Measurements from ENCODE around the gene NAE1.

NAE1 gene

DNA sequence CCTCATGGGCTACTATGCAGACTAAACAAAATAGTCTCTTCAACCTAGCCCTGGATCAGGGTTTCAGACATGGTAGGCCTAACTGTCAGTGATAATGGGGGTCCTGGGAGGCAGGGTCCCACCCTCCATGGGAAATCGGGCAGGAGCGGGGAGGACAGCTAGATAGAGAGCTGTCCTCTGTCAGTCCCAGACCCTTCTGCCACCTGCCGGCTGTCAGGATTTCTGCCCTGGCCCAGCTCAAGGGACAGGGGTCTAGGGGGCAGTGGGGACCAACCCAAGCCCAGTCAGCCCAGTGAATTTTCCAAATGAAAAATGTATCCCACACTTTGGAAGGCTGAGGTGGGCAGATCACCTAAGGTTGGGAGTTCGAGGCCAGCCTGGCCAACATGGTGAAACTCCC lies 18.8 kb upstream of the NAE1 start:
- DNase-seq = no peak

DNA sequence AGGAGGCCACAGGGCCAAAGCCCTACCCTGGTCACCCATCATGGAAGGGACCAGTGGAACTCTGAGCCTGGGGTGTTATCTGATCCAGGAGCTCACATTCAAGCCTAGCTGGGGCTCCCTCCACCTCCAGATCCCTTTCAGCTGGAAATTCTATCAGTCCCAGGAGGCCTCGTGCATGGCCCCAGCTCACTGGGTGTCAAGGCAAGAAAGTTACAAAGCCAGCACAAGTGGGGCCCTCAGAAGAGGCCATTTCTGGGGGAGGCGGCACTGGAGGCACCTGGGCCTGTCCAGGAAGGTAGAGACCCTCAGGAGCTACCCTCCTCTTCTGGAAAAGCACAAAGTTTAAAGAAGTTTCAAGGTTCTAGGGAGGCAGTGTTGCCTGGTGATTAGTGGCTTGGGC lies 18.2 kb upstream of the NAE1 start:
- no peak for DNase-seq

DNA sequence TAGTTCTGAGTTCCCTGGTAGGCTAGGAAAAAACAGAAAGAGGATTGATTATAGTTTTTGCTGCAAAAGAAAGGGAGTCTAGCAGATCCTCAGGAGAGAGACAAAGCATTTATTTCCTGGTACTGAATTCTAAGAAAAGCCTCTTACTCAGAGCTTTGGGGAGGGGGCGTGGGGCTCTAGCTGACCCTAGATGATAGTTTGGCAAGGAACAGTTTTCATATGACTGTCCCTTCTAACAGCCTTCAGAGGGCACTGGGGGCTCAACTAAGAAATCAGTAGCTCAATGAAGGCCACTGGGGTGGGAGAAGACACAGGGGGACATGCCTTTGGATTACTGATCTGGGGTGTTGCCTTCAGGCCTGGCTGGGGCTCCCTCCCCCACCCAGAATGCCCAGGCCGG lies 17.4 kb upstream of the NAE1 start:
- no peak for DNase-seq

DNA sequence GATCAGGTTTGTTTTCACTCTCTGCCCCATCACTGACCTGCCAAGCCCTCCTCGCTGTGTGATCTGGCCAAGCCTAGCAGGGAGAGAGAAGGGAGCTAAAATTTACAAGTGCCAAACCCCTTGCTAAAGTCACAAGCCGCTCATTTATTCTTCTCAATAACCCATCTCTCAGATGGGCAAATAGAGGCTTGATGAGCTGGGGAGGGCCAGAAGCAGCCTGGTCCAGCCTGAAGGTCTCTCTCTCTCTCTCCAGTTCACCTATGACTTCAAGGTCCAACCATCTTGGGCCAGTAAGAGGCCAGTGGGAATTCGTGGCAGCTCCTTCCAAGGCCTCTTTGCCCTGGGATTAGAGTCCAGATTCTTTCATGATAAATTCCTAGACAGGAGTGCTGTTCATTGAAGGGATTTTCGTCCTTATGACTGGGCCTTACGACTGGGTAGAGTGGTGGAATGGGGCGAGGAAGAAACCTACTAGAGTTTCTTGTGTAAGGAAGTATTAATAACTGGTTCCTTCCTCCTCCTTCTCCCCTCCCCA lies 16.8 kb upstream of the NAE1 start:
- no peak for DNase-seq

DNA sequence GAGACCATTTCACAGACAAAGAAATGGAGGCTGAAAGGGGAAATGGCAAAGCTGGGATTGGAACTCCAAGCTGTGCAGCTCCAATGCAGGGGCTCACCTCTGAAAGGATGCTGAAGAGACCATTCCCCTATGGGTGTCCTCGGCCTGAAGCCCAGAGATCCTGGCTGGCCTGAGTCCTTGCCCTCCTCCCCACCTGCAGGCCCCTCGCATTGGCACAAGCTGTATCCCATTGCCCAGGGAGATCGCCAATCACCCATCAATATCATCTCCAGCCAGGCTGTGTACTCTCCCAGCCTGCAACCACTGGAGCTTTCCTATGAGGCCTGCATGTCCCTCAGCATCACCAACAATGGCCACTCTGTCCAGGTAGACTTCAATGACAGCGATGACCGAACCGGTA lies 16.1 kb upstream of the NAE1 start:
- DNase-seq = no peak

DNA sequence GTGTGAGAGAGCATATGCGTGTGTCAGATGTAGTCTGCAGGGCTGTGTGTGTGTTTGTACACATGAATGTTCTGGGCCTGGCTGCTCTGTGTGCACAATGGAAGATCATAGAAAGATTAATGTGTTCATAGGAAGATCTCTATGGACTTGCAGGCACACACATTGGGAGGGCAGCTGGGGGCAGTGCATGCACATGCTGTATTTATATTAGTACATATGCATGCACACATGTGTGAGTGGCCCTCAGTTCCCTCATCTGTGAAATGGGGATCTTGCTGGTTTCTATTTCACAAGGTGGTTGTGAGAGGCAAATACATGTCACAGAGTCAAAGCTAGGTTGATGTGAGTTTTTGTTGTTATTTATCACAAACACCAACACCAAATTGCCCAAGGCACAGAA lies 15.5 kb upstream of the NAE1 start:
- DNase-seq = no peak

DNA sequence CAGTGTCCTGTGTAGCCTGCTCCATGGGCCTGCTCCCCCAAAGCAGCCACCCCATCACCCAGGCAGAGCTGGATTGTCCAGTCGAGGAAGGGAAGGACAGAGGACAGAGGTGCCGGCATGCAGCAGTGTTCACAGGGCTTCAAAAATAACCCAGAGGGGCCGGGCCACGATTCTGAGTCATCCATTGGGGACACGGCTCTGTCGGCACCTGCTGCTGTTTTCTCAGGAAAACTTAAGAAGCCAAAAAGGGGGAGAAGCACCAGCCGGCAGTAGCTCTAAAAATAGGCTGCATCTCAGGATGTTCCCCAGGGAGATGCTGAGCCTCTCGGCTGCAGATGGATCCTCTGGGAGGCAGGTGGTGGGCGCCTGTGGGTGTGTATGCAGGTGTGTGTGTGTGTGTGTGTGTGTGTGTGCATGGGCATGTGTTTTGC lies 15.0 kb upstream of the NAE1 start:
- DNase-seq = no peak

DNA sequence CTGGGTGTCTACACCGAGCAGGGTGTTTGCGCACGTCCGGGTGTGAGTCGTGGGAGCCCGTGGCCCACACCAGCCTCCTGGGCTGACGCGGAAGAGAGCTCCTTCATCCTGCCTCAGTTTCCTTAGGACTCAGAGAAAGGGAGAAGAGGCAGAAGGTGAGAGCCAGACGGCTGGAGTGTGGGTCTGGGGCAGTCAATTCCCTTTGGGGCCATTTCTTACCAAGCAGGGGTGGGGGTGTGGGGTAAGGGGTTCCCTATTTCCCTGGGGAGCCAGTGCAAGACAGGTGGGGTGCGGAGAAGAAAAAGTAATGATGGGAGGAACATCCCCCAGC lies 14.3 kb upstream of the NAE1 start:
- DNase-seq = no peak

DNA sequence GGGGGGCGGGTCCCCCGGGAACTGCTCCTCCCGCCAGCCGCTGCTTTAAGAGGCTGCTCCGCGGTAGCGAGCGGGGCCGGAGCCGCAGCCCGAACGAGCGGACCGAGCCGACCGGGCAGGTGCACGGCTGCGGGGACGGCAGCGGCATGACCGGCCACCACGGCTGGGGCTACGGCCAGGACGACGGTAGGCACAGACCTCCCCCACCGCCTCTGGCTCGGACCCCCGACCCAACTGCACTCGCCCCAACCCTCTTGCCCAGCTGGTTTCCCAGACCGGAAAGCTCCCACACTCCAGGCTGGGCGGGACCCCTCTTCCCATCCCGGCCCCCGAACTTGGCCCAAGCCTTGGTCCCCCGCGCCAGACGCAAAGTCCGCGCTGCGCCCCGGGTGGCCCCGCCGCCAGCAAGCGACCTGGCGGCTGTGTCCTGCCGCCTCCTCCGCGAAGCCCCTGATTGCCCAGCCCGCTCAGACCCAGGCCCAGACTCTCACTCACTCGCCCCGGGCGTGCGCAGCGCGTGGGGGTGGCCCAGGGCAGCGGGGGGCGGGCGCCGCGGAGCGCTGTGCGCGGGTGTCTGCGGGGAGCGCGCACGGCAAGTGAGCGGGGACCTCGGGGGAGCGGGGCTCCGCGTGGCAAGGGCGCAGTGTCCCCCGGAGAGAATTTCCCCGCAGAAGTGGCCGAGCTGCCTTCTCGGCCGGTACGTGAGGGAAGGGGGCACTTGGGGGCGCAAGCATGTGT lies 13.7 kb upstream of the NAE1 start, which contains the start of gene CA7:
TSS of gene CA7 (plus strand) at position 73 of the 738 bp plus-strand sequence. CDS start at position 147, 74 bp downstream.
- no peak for DNase-seq

DNA sequence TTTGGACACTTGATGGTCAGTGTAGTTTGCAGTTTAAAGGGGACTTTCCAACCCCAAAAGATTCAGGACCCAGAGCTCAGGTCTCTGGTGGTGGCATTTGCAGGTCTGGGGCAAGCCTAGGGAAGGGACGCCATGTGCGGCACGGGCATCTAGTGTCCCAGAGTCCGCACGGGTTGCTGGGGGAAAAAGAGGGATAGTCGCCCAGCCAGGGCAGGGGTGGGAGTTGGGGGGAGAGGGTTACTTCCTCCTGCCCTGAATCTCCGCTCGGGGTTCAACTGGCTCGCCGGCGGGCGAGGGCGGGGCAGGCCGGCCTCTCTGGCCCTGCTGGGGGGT lies 13.2 kb upstream of the NAE1 start:
- no peak for DNase-seq

DNA sequence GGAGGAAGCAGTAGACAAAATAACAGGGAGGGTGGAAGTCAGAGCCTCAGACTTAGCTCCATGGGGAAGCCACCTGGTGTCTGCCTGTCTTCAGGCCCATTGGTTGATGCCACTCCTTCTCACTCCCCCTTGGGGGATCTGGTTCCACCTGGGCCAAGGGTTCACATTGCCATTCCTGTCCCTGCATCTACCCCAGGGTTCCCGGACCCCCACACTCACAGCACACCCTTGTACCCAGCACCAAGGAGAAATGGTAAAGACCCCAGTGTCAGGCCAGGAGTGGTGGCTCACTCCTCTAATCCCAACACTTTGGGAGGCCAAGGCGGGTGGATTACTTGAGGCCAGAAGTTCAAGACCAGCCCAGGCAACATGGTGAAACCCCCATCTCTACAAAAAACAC lies 12.4 kb upstream of the NAE1 start:
- no peak for DNase-seq

DNA sequence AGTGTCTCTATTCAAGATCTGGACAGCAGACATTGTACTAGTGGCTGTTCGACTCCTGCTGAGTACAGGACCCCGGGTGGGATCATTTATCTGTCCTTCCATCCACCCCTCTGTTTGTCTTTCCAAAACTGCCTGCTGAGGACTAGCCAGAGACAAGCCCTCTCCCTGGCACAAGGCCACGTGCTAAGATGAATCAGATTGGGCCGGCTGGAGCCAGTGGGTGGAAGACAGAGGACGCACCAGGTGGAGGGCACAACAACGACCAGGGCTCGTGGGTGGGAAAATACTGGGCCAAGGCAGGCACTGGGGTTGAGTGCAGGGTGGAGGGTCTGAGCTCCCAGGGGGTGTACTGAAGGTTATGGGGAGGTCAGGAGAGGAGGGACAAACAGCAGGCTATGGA lies 12.0 kb upstream of the NAE1 start:
- no peak for DNase-seq

DNA sequence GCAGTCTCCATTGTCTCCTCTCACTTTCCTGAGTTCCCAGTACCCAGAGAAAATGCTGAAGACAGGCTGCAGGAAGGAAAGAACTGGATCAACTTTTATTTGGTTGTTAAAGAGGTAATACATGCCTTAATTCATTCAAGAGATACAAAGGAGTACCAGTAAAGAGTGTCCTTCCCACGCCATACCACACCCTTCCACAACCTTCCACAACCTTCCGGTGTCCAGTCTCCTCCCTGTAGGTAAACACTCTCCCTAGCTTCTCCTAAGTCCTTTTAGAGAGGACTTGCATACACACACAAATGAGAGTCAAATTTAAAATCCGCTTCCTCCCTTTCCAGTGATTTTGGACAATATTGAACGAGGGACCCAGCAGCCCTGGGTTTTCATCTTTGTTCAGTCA lies 10.6 kb upstream of the NAE1 start:
- DNase-seq = no peak

DNA sequence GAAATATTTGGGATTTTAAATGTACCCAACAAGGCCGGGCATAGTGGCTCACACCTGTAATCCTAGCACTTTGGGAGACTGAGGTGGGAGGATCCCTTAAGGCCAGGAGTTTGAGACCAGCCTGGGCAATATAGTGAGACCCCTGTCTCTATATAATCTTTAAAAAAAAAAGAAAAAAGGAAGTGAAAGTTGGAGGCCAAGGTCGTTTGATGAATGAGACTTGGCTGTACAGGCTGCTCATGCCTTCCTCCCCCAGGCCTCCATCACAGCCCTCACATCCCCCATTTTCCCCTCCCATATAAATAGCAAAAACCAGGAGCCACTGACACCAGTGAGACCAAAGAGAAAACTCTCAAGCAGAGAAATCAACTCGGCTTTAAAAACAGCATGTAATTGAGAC lies 10.1 kb upstream of the NAE1 start:
- DNase-seq = no peak

DNA sequence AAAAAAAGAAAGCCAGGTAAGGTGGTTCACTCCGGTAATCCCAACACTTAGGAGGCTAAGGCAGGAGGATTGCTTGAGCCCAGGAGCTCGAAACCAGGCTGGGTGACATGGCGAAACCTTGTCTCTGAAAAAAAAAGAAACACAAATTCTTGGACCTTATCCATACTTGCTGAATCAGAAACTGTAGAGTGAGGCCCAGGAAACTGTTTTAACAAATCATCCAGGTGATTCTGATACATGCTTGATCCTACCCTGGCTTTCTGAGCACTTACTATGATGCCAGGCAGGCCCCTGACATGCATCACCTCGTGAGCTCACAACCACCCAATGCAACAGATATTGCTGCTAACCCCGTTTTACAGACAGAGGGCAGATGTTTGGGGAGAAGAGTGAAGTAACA lies 4.0 kb upstream of the NAE1 start:
- no peak for DNase-seq

DNA sequence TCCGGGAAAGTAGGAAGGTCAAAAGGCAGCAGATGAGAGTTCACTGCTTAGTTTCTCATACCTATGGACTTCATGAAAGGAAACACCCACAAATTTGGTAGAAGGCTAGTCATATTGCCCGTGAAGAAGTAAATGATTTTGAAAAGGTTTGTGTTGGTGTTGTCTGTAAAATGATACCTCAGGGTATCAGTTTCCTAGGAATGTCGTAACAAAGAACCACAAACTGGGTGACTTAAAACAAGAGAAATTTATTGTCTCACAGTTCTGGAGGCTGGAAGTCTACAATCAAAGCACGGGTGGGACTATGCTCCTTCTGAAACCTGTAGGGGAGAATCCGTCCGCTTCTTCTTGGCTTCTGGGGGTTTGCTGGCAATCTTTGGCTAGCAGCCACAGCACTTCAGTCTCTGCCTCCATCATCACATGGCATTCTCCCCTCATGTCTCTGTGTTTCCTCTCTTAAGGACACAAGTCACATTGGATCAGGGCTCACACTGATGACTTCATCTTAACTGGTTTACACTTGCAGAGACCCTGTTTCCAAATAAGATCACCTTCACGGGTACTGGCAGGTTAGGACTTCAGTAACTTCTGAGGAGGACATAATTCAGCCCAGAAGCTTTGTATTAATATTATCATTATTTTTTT lies 2.0 kb upstream of the NAE1 start:
- DNase-seq = no peak

DNA sequence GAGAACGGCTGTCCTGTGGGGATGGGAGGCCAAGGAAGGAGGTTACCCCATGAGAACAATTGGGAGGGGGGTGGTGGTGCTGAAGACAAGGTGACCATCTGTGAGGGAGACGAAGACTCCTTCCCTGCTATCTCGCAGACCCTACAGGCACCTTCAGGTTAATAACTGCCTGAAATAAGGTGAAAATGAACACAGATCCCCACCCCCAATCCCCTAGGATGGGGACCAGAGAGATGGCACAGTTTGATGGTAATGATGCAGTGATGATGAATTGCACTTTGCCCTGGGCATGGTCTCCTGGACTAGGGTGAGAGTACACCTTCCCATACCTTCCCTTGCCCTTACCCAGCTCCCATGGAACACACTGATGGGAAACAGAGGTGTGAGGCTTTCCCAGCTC lies 1.4 kb upstream of the NAE1 start:
- no peak for DNase-seq

DNA sequence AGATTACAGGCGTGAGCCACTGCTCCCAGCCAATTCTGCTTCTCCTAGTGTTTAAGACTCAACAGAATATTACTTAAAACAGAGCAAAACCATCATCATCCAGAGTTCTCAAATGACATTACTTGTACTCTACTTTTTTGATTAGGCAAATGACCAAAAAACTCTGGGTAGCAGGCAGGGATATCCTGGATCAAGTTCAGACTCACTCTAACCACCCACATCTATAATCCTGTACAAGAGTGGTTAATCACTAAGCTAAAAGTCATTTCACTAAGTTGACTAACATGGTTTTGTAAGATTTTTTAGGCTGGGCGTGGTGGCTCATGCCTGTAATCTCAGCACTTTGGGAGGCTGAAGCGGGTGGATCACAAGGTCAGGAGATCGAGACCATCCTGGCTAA lies 6.8 kb downstream of the NAE1 start:
- no peak for DNase-seq

DNA sequence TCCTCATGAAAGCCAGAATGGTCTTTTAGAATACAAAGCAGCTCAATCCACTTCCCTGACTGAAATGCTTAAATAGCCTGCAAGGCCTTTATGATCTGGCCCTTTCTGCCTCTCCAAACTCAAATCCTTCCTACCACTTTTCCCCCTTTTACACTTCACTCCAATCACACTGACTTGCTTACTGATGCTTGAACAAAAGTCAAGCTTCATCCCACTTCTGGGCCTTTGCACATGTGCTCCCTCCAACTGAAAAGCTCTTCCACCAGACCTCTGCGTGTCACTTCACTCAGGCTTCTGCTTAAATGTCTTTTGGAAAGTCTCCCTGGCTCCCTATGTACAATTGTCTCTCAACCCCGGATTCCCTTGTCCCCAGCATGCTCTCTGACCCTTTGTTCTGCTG lies 16.0 kb downstream of the NAE1 start:
- no peak for DNase-seq

DNA sequence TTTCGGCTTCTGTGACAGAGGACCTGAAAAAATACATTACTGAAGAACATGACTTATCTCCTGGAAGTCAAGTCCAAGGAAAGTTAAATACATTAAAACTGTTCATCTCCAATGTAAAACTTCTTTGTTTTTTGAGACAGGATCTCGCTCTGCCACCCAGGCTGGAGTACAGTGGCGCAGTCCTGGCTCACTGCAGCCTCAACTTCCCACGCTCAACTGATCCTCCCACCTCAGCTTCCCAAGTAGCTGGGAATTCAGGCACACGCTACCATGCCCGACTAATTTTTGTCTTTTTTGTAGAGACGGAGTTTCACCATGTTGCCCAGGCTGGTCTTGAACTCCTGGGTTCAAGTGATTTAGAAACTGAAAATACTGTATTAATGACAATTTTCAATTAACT lies 19.7 kb downstream of the NAE1 start:
- no peak for DNase-seq

DNA sequence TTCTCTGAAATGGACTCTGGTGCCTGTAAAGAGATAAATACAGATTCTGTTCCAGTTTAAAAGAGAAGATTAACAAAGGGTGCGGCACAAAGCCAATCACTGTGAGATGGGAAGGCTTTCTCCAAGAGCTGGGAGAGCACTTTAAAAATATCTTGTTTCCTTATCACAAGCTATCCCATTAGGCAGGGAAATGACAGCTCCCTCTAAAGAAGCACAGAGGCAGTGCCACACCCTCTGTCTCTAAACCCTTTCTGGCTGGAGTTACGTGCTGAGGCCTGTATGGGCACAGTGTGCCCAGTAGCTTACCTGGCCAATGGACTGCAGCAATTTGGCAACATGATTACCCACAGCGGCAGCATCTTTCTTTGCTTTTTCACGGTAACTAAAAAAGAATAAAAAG lies 20.4 kb downstream of the NAE1 start:
- DNase-seq = no peak

DNA sequence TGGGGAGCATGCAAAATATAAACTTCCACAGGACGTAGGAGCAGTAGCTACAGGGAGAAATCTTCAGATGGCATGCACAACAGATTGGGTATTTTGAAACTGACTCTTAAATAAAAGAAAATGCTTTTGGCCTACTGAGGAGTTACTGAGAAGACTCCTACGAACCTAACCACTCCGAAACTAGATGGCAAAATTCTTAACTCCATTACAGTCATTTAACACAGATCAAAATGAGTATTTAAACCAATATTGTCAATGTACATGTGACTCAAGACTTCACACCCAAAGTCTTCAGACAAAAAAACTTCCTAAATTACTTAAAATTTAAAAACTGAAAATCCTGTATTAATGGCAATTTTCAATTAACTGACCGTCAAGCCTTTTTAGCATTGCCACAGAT lies 21.0 kb downstream of the NAE1 start:
- DNase-seq = no peak

DNA sequence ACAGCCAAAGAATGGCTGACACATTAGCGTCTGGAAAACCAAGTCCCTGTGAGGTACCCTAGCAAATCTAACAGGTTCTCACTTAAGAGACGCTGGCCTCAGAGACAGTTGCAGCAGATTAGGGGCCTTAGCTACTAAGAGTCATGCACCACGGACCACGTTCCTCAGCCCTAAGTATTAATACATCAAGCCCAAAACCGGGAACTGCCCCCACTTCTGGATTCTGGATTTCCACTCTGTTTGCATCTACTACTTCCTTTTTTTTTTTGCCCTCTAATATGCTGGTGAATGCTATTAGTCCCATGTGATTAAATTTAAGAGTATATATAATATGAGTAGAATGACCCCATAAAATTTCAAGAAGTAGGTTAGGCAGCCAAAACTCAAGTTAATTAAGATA lies 28.6 kb downstream of the NAE1 start:
- DNase-seq = no peak

DNA sequence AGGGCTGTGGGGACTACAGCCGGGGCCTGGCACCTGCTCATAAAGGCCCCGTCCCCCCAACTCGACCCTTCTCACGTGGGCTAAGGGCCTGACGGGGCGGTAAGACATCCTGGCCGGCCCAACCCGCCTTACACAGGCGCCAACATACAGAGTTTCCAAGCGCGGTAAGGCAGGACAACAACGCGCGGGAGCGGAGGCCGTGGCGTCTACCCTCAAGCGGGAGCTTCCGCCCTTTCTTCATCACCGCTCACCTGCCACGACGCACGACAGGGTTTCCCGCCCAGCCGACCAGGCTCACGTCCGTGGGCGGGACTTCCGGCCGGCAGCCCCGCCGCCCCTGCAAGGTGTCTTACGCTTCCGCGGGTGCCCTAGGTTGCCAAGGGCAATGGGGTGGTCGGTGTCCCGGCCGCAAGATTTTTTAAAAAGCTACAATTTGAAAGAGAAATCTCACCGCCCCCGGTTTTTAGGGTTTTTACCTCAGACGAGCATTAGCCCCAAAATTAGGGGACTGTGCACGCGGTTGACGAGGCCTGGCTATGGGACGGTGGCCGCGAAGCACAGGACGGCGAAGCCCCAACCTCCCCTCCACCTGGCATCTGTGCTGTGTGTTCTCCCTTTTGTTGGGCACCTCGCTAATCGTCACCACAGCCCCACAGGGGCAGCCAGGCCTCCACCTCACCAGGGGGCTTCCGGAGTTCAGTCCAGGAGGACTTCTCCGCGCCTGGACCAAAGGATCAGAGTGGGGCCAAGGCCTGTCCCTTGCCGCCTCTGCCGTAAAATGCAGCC lies 29.3 kb downstream of the NAE1 start, which contains the start of gene TERB1:
TSS of gene TERB1 (minus strand) at position 265 of the 786 bp plus-strand sequence. CDS start 4,786 bp downstream, outside the sequence.
- no peak for DNase-seq
